Hepatocyte (in vitro differentiated cells): ENCODE measurements around the gene TMEM184B.

Experiments
- CTCF ChIP-seq: fragments of 200-600 bp; sonication (generic); IDR thresholded peaks from 2 replicates; pipeline ENCODE4 v1.5.1; 2016; ENCODE audit warnings: antibody characterized with exemption, mild to moderate bottlenecking; ENCODE audit not compliant: poor library complexity
- EZH2 ChIP-seq: fragments of 200-600 bp; sonication (generic); IDR thresholded peaks from 2 replicates; pipeline ENCODE4 v1.6.1; 2016; ENCODE audit warnings: antibody characterized with exemption, mild to moderate bottlenecking, borderline replicate concordance

GRCh38 chr22:38218661-38219622, 53.9 kb downstream of the TMEM184B start:
- no peak for TF ChIP-seq EZH2
- TF ChIP-seq CTCF = no peak
